K562 treated with DMSO at 1 percent for 12 hours (cell line): ENCODE measurements around the gene RTP3. TPM values are rescaled to one million over a fixed set of nuclear protein-coding genes. Genes with fewer than 3 reads are reported as not detected.

ENCODE experiments used
- total RNA-seq: library from RNA; unstranded; fragments of 300-600 nt; gene quantifications from 2 replicates; pipeline ENCODE4 v1.2.3, GENCODE V29; 2022; ENCODE audit not compliant: insufficient read depth

RTP3 gene
- not detected in 2 replicates for total RNA-seq

GRCh38 chr3:46497556-46498265 lies at the start of gene RTP3:
TSS of gene RTP3 (plus strand) at chr3:46497976. CDS start at chr3:46498063, 87 bp downstream.

GRCh38 chr3:46464326-46465195 lies 33.2 kb upstream of the RTP3 start, which contains the start of gene LTF:
TSS of gene LTF (minus strand) at chr3:46464905. CDS start at chr3:46464867, 38 bp downstream.

Other genes starting within 250 kb of the RTP3 start
- not detected in 2 replicates for gene CCR2, start 143.9 kb upstream of the RTP3 start, total RNA-seq
- not detected in 2 replicates for gene CCR5, start 127.0 kb upstream of the RTP3 start, total RNA-seq
- gene CCRL2, start 90.7 kb upstream of the RTP3 start, total RNA-seq, result 9.8 and 21.7 TPM in 2 replicates
- gene LTF, start 33.1 kb upstream of the RTP3 start, total RNA-seq, result not detected in 2 replicates
- not detected in 2 replicates for gene LRRC2, start 68.3 kb downstream of the RTP3 start, total RNA-seq
- not detected in 2 replicates for gene FAM240A, start 114.5 kb downstream of the RTP3 start, total RNA-seq
- 0.25 TPM in 1 of 2 replicates, not detected in the other for gene ALS2CL, start 195.7 kb downstream of the RTP3 start, total RNA-seq
- gene TMIE, start 203.4 kb downstream of the RTP3 start, total RNA-seq, result not detected in 2 replicates
- not detected in 2 replicates for gene PRSS50, start 219.9 kb downstream of the RTP3 start, total RNA-seq